Placental pericyte (primary cell): ENCODE data around the gene CASTOR2. TPM values are rescaled to one million over a fixed set of nuclear protein-coding genes. Genes with fewer than 3 reads are reported as not detected.

Source experiments
- total RNA-seq: library from RNA; depleted of rRNA; stranded (reverse); fragments of >200 nt; gene quantifications from 2 replicates; pipeline ENCODE4 v1.2.3, GENCODE V29; 2012

CASTOR2 gene
- total RNA-seq = 10.1 and 16.2 TPM in 2 replicates

DNA sequence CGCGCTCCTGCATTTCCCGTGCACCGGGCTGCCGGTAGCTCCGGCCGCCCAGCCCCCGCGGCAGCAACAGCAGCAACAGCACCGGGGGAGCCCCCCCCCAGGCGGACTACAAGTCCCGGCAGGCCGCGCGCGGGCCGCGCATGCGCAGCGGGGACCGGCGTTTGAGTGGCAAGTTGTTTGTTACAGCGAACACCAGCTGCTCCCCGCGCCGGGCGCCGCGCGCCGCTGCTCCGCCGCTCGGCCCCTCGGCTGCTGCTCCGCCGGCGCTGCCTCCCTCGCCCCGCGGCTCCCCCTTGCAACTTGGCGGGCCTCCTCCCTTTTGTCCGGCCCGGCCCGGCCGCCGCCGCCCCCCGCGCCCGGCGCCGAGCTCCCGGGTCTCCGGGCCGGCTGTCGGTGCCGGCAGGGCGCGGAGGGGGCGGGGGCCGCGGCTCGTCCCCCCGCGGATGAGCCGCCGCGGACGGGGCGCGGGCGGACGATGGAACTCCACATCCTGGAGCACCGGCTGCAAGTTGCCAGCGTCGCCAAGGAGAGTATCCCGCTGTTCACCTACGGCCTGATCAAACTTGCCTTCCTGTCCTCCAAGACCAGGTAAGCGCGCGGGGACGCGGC lies at the start of gene CASTOR2:
TSS of gene CASTOR2 (plus strand) at position 195 of the 609 bp plus-strand sequence. CDS start at position 476, 281 bp downstream.

Other genes starting within 250 kb of the CASTOR2 start
- 0.29 TPM in 1 of 2 replicates, not detected in the other for gene NCF1, start 190.7 kb upstream of the CASTOR2 start, total RNA-seq
- gene GTF2IRD2, start 113.1 kb upstream of the CASTOR2 start, total RNA-seq = 4.3 and 7.2 TPM in 2 replicates
- 47.9 and 57.3 TPM in 2 replicates for gene RCC1L, start 109.1 kb downstream of the CASTOR2 start, total RNA-seq
- 14.9 and 18.8 TPM in 2 replicates for gene GTF2IRD2B, start 127.9 kb downstream of the CASTOR2 start, total RNA-seq